SU-DHL-6 (cell line): ENCODE measurements around the gene MGMT.

Source experiments
- EZH2phosphoT487 ChIP-seq: fragments of 200-600 bp; sonication (generic), shearing (Covaris generic); conservative IDR thresholded peaks from 2 replicates; pipeline ENCODE4 v1.6.1; 2018; ENCODE audit warnings: mild to moderate bottlenecking, antibody characterized with exemption, low read length, moderate library complexity, mixed read lengths
- TF ChIP-seq, protein P1 (sequence below): fragments of 200-600 bp; sonication (generic); IDR thresholded peaks from one replicate; pipeline ENCODE4 v1.5.1; 2017; ENCODE audit warnings: antibody characterized with exemption, mild to moderate bottlenecking, low read length, moderate library complexity; ENCODE audit not compliant: insufficient read depth, poor library complexity, severe bottlenecking

DNA sequence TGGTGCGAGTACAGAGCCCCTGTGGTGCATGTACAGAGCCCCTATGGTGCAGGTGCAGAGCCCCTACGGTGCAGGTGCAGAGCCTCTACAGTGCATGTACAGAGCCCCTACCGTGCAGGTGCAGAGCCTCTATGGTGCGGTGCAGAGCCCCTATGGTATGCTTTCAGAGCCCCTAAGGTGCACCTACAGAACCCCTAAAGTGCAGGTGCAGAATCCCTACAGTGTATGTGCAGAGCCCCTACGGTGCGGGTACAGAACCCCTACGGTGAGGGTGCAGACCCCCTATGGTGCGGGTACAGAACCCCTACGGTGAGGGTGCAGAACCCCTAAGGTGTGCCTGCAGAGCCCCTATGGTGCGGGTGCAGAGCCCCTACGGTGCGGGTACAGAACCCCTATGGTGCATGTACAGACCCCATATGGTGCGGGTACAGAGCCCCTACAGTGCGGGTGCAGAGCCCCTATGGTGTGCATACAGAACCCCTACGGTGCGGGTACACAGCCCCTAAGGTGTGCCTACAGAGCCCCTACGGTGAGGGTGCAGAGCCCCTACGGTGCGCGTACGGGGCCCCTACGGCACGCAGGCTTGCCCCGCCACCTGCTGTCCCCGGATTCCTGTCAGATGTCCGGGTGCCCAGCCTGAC lies 53.5 kb downstream of the MGMT start:
- TF ChIP-seq, protein P1, sequence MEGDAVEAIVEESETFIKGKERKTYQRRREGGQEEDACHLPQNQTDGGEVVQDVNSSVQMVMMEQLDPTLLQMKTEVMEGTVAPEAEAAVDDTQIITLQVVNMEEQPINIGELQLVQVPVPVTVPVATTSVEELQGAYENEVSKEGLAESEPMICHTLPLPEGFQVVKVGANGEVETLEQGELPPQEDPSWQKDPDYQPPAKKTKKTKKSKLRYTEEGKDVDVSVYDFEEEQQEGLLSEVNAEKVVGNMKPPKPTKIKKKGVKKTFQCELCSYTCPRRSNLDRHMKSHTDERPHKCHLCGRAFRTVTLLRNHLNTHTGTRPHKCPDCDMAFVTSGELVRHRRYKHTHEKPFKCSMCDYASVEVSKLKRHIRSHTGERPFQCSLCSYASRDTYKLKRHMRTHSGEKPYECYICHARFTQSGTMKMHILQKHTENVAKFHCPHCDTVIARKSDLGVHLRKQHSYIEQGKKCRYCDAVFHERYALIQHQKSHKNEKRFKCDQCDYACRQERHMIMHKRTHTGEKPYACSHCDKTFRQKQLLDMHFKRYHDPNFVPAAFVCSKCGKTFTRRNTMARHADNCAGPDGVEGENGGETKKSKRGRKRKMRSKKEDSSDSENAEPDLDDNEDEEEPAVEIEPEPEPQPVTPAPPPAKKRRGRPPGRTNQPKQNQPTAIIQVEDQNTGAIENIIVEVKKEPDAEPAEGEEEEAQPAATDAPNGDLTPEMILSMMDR: no peak
- TF ChIP-seq EZH2phosphoT487: no peak
